ENCODE results near the gene ZNF512B.

DNA sequence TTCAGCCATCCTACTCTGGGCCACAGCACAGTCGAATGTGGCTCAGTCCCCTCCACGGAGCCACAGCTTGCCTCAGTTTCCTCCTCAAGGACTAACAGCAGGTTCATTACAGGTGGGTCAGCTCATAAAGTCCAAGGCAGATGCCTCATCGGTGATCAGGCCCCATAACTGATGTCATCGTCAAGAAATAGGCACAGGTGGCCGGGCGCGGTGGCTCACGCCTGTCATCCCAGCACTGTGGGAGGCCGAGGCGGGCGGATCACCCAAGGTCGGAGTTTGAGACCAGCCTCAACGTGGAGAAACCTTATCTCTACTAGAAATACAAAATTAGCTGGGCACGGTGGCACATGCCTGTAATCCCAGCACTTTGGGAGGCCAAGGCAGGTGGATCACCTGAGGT is 17.0 kb downstream of the ZNF512B start:
- TF ChIP-seq, protein P1, sequence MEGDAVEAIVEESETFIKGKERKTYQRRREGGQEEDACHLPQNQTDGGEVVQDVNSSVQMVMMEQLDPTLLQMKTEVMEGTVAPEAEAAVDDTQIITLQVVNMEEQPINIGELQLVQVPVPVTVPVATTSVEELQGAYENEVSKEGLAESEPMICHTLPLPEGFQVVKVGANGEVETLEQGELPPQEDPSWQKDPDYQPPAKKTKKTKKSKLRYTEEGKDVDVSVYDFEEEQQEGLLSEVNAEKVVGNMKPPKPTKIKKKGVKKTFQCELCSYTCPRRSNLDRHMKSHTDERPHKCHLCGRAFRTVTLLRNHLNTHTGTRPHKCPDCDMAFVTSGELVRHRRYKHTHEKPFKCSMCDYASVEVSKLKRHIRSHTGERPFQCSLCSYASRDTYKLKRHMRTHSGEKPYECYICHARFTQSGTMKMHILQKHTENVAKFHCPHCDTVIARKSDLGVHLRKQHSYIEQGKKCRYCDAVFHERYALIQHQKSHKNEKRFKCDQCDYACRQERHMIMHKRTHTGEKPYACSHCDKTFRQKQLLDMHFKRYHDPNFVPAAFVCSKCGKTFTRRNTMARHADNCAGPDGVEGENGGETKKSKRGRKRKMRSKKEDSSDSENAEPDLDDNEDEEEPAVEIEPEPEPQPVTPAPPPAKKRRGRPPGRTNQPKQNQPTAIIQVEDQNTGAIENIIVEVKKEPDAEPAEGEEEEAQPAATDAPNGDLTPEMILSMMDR (IDR thresholded peaks at IDR 0.05) = no peak
- TF ChIP-seq POLR2A (IDR thresholded peaks at IDR 0.05) = no peak
